HG02840 (cell line): ENCODE results near the gene NOS3.

Experiments
- ATAC-seq: cut with Tn5 transposase; IDR thresholded peaks from one replicate; pipeline ENCODE4 v1.9.1; 2021; ENCODE audit warnings: mild to moderate bottlenecking, moderate library complexity, moderate number of reproducible peaks; ENCODE audit not compliant: unreplicated experiment, low FRiP score

Gene NOS3

DNA sequence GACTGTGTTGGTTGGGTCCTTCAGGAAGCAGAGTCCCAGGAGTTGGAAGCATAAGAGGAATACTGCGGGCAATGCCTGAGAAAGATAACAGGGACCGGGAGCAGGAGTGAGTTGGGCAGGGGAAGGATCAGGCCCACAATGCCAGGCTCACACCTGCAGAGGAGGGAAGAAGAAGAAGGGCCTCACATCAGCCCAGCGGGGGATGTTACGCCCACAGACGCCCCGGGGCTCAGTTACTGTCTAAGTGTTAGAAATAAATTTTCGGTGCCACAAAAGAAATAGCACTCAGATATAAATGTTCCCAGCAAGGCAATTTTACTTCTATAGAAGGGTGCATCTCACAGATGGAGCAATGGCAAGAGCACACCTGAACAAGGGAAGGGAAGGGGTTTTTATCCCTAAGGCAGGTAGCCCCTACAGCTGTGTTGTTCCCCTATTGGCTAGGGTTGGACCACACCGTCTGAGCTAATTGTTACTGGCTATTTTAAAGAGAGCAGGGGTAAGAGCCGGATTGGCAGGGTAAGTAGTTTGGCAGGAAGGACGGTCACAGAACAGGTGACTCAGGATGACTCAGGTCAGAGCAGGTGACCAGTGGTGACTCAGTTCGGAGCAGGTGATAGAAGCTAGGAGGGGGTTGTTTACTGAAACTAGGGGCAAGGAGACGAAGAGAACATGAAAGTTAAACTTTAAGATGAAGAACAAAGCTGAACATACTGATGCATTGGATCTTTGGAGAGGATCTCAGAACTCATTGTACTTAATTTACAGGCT, at the start of gene NOS3:
Gene NOS3 (plus strand): TSS at position 602 of the 771 bp plus-strand sequence. CDS start 2,787 bp downstream, outside the sequence.
- ATAC-seq = no peak

DNA sequence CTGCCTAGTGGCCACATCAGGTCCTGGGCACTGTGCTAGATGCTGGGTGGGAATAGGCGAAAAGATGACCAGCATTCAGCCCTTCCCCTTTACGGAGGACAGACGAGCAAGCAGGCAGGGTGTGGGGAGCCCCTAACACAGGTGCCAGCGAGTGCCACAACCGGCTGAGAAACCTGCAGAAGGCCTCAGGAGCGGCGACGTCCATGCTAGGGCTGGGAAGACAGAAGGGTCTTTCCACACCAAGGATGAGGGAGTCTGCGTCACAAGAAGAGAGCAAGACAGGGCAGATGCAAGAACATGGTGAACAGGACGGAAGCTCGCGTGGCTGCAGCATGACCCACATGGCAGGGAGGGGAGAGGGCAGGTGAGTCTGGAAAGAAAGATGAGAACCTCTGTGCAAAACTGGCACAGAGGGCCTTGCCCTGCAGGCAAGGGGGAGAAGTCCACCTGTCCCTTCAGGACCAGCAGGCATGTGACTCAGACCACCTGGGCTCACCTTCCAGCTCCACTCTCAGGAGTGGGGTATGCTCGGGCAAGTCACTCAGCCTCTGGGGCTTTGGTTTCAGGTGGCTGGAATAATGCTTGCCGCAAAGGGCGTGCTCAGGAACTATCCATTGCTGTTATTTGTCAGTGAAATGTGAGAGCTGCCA, 49.3 kb upstream of the NOS3 start:
- ATAC-seq = no peak

DNA sequence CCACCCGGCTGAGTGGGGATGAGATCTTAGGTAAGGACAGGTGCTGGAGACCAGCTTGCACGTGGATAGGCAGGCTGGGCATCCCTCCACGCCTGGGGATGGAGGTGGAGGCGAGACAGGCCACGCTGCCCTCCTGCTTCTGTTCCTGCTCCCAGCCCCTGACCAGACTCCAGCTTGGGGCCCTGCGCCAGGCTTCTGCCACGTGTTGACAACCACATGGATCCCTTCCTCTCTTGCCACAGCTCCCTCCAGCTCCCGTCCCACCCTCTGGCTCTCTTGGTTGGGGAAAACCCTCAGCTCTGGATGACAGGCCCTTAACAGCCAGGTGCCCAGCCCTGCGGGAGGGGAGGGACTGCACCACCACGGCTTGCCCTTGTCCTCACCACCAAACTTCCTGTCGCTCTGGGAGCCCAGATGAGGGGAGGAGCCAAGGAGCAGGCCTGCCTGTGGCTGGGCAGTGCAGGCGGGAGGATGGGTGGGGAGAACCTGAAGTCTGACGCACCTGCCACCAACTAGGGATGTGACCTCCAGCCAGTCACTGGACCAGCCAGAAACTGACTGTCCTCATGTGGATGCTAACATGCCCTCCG, 48.7 kb upstream of the NOS3 start:
- ATAC-seq = no peak

DNA sequence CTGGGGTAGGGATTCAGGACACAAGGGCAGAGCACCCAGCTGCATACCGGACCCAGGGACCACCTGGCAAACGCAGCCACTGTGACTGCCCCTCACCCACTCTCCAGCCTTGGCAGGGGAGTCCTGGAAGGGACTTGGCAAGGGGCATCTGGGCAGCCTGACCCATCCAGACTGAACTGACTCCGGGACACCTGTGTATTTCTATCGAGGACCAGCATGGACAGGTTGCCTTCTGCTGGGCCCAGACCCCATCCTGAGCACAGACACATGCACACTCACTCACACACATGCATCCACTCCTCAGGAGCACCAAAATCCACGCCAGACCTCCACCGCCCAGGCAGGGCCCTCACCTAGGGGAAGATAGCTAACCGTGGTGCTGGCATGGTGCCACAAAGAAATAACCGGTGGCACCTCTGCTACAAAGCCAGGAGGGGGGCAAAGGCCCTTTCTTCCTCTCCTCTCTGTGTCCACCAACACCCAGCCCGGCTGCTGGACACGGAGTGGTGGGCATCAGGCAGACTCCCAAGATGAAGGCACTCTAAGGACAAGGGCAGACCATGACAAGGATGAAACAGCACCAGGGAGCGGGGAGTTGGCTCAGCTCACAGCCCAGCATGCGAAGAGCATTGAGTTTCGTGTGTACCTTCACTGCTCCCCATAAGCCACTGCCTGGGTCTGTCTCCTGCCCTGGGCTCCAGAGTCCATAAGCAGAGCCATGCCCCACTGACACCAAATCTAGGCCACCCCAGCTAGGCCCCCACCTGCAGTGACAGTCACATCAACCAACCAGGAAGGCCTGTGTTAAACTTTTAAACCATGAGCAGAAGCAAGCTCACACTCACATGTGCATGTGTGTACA, 48.0 kb upstream of the NOS3 start:
- ATAC-seq = no peak

DNA sequence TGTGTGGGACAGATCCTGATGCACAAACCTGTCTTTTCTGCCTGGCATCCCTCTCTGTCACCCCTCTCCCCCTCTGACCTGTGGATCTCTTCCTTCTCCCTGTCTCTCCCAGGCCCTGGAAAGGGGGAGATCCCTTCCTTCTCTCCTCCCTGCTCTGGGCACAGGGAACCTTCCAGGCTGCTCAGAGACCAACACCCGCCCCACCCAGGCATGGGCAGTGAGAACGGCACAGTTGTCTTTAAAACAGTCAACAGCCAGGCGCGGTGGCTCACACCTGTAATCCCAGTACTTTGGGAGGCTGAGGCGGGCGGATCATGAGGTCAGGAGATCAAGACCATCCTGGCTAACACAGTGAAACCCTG, 47.4 kb upstream of the NOS3 start:
- ATAC-seq = no peak

DNA sequence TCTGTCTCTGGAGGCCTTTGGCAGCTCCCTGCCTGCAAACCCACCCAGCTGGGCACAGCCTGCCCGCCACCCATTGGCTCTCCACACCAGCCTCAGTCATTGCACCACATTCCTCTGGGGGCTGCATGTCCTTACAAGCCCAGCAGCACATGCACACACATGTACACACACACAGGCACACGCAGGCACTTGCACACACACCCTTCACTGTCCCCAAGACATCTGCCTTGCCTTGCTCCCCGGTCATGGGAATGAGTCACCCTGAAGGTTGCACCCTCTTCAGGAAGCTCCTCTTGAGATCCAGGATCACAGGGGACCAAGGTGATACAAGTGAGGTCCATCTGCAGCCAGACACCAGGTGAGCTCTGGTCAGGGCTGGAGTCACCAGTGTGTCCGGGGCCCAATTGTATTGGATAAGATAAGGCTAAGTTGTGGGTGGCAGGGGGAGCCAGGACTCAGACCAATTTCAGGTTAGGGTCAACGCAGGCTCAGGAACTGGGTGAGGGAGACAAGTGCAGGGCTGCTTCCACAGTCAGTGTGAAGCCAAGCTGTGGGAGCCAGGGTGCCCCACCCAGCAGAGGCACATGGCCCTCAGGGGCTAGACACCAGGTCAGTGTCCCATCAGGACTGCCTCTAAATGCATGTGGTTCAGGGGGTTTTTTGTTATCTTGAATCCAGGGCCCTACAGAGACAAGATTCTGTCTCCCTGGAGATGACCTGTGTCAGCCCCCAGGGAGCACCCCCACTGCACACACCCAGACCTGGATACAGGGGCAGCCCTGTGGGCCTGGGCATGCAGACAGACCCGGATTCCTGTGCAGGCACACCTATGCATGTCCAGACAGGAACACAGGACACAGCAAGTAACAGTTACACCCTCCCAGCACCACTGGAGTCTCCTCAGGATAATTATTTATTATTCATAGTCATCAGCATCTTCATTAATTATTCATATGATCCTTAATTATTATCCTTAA, 46.5 kb upstream of the NOS3 start:
- no peak for ATAC-seq

DNA sequence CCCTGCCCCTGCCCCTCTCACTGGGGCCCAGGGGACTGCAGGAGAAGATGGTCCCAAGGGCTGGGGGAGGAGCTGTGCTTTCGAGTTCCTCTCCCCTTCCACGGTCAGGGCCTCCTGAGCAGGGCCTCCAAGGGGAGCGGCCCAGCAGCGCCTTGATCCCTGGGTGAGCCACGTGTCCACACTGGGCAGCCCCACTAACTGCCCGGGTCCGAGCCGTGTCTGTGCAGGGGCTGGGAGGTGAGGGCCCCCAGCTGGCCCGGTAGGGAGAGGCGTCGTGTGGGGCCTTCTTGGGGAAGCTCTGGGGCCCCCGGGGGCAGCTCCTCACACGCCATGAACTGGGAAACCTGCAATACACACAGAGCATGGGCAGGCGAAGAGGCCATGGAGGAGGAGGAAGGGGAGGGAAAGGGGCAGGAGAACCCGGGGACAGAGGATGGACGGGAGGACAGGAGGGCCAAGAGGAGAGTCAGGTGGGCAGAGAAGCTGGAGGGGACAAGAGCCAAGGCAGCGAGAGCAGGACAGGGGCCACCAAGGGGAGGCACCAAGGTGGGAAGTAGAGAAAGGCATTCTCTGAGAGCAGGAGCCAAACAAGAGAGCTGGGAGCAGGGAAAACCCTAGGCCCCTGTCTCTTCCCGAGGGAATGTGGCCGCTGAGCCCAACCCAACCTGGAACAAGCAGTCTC, 45.5 kb upstream of the NOS3 start:
- ATAC-seq = no peak

DNA sequence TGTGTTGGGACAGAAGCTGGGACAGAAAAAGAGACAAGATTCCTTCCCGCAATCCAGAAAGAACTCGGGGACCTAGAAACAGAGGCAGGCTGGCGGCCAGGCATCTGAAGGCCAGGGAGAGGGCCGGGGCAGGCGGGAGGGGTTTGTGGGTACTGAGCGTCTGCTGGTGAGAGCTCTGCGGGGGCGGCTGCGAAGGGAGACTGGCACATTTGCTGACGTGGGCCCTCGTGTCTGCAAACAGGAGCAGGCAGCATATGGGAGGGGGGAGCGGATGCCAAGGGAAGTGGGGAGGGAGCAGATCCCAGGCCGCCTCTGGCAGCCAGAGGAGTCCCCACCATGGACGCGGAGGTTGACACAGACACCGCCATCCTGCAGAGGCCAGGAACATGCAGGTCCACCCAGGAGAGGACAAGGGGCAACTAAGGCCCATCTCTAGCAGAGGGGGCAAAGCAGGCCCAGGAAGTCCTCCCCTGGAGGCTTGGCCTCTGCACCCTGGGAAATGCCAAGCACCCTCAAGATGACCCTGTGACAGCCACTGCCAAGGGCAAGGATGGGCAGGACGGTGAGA, 44.9 kb upstream of the NOS3 start:
- no peak for ATAC-seq

DNA sequence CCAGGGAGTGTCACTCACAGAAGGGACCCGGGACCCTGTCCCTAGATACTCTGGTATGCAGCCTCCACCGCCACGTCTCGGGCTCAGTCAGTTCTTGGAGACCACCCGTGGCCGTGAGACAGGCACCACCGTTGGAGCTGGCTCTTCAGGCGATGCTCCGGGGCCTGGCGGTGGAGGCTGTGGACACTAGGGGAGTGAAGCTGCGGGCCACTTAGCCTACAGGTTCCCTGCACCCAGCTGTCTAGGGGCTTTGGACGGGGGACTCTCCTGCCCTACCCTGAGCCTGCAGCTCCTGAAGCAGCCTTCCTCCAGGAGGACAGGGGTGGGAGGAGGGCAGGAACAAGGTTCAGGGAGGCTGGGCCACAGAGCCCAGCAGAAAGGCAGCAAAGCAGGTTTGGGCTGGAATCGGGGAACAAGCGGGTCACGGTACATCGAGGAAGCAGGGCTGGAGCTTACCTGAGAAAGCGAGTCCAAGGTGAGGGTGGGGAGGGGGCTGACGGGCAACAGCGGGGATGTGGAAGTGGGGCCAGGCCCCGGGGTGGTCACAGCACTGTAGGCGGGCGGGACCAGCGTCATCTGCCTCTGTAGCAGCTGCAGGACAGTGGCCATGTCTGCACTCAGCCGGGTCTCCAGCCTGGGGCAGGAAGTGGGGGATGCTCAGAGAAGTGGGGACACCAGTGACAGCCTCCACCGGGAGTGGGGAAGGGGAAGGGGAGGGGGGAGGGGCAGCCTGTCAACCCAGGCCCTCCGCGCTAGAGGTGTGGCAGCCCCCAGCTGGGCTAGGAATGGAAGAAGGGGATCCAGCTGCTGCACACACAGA, 44.2 kb upstream of the NOS3 start:
- ATAC-seq = no peak

DNA sequence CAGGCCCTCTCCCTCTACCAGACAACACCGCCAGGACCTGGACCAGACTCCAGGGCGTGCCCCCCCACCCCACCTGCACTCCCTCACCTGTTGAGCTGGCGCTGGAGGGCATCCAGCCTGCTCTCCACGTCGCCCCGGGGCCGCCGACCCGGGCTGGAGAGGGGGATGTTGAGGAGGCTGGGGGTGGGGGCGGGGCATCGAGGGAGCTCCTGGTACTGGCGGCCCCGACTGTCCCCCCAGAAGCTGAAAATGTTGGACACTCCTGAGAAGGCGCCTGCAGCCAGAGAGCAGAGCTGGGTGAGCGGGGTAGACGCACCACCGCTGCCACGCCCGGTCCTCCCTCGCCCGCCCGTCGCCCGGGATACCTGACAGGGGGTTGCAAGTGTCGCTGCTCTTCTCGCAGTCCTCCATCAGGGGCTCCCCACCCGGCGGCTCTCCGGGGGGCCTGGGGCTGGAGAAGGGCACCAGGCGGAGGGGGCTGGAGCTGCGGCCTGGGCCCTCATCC, 43.5 kb upstream of the NOS3 start:
- ATAC-seq = no peak

DNA sequence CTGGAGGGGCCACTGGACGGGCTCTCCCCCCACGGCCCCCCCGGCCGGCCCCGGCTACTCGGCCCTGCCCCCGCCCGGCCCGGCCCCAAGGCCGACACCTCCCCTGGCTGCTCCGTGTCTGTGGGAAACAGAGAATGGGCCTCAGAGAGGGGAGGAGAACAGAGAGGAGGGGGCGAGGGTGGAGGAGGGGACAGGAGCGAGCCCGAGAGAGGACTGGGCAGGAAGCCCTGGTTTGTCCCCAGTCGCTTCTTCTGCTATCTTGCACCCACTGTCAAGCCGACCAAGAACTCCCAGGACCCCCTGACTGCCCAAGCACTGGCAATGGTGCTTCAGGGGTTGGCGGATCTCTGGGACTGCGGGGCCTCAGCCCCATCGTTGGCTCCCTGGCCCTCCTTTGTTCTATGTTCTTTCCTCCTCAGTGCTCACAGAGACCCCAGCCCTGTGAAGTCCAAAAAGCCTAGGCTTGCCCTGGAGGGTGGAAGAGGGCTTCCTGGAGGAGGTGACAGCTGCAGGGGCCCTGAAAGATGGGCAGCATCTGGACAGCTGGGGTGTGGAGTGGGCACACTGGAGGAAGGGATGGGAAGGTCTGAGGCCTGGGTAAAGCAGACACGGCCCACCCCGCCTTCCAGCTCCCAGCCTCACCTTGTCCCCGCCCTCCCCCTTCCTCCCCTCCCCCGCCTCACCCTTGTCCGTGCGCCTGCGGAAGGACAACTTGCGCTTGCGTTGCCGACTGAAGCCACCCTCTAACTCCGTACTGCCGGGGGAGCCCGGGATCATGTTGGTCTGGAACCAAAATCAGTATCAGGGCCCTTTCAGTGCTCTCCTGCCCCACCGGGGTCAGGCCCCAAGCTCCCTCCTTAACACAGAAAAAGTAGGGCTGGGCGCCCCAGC, 42.8 kb upstream of the NOS3 start:
- no peak for ATAC-seq

DNA sequence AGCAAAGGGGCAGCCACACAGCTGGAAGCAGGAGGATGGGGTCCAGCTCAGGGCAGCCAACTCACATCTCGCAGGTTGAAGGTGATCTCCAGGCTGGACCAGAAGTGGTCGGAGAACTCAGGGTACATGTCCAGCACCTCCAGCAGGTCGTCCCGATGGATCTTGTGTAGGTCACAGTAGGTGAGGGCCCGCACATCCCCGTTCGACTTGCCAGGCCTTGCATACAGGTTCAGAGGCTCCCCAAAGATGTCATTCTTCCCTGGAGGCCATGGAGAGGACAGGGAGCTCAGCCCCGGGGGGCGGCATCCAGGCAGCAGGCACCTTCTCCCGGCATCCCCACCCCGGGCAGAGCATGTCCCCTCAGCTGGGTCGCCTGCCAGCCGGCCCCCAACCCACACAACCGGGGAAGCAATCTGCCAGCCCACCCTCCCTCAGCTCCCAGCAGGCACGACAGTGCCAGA, 42.0 kb upstream of the NOS3 start:
- no peak for ATAC-seq

DNA sequence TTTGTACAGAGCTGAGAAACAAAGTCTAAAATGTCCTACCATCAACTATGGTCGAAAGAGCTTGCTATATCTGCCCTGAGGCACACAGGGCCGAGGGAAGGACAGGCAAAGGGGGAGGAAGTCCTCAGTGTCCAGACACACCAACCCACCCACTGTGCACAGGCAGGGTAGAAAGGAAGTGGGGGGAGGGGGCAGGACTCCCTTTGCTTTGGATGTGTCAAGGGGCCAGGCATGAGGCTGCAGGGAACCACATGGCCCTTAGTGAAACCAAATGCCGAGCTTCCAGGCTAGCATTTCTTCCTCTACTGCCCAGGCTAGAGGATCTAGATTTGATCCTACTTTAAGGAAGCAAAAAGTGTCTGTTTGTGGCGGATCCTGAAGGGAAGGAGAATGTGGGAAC, 41.3 kb upstream of the NOS3 start:
- no peak for ATAC-seq

DNA sequence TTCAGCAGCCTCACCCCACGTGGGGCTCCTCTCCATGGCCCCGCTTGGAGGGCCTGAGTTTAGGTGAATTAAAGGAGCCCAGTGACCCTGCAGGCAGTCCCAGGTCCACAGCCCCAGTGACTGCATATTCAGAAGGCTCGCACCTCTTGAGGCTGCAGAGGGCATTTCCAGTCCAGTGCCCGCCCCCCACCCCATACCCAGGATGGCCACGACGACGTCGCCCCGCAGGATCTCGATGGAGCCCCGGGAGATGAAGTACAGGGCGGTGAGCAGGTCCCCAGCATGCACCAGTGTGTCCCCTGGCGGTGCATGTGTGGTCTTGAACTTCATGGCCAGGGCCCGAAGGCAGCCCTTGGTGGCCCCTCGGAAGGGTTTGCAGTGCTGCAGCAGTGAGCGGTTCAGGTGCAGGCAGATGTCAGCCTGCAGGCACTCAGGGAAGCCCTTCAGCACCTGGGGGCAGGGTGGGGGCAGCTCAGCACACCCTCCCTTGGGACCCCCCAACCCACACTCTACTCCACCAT, 40.8 kb upstream of the NOS3 start:
- no peak for ATAC-seq

DNA sequence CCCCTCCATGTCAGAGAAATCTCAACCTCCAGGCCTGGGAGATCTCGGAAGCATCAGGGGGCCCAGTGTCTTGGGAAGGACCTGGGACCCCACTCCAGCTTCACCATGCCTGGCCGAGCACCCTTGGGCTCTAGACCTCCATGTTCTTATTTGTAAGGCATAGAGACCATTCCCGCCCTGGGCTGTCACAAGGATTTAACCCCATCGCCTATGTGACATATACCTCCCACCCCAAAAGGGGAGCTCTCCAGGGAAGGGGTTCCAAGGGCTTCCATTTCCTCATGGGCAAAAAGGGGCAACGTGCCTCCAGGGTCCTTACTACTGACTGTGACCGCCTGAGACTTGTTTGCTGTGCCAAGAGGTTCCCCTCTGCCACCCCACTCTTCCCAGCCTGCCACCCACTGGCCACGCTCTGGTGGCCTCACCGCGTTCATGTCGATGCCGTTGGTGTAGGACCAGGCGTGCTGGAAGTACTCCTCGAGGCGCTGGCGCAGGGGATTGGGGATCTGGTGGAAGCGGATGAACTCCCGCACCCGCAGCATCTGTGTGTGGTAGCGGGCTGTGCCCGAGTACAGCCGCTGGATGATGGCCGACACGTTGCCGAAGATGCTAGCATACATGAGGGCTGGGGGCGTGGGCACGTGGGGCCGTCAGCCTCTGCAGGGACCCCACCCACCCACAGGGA, 40.2 kb upstream of the NOS3 start:
- no peak for ATAC-seq

DNA sequence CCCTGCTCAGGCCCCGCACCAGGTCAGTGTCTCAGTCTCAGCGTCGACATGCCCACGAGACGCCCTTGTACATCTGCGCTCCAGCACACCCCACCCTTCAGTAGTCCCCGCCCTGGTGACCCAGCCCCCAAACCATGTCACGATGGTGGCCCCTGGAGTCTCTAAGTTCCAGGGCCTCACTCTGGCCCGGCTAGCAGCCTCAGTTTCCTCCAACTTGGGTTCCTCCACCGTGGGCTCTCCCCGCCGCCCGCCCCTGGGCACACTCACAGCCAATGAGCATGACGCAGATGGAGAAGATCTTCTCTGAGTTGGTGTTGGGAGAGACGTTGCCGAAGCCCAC, 39.7 kb upstream of the NOS3 start:
- no peak for ATAC-seq
